GM18498 (cell line): ENCODE results near the gene ATPAF1.

ENCODE experiments used
- ATAC-seq: cut with Tn5 transposase; IDR thresholded peaks from one replicate; pipeline ENCODE4 v1.9.1; 2021; ENCODE audit warnings: mild to moderate bottlenecking, moderate library complexity; ENCODE audit not compliant: unreplicated experiment

The ATPAF1 gene

DNA sequence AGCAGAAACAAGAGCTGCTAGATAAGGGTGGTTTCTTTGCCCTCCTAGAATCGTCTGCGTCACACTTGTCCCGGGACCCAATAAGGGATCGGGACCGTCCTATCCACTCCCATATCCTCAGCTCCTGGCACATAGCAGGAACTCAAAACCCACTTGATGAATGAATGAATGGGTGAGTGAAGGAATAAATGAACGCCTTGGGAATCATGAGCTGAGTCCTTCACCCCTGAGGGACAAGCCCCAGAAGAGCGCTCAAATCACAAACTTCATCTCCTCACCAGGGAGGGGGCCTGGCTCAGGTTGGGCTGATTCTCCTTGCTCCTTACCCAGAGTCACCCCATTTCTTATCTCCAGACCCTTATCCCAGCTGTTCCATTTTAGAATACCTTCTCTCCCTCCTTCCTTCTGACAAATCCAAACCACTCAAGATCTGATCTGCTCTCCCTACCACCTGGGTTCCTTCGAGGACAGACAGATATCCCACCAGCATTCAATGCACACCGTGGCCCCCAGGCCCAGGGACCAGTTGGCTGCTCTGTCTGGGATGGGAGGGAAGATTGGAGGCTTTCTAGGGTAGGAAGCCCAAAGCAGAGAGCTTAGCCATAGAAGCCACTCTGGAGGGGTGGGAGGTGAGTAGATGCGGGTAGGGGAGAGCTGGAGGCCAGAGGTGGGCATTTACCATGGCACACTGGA is 50.9 kb downstream of the ATPAF1 start:
- no peak for ATAC-seq

DNA sequence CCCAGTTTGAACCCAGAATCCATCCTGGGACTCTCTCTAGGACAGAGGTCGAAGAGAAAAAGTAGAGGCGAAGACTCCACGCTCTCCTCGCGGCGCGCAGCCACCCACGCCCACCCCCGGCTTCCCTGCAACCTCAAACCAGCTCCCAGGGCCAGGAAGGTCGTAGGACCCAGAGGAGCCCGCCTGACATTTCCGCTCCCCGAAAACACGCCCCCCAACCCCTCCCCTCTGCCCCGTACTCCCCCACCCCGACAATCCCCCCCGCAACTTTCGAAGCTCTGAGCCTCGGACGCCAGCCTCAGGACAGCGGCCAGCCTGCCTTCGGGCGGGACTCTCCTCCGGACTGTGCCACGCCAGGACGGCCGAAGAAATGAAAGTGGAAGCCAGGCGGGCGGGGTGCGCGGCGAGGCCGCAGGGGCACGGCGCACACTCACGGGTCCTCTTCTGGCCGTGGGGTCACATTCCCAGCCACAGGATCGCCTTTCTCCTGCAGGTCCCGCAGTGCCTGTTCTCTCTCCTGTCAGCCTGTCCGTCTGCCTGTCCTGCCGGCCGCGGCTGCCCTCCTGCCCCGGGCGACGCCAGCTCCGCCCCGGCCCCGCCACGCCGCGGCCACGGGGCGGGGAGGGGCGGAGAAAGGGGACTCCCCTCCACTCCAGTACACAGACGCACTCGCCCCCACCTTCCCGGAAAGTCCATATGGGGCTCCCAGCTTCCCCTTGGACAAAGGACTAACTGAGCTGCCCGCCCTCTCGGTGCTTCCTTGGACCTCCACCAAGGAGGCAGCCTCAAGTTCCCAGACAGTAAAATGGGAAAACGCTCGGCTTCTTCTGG is 51.7 kb downstream of the ATPAF1 start, which contains the start of gene MOB3C:
Gene MOB3C, minus strand, starts transcription at position 535 of the 831 bp plus-strand sequence. CDS start 3,490 bp downstream, outside the sequence.
- peak; percentile 80 for ATAC-seq

DNA sequence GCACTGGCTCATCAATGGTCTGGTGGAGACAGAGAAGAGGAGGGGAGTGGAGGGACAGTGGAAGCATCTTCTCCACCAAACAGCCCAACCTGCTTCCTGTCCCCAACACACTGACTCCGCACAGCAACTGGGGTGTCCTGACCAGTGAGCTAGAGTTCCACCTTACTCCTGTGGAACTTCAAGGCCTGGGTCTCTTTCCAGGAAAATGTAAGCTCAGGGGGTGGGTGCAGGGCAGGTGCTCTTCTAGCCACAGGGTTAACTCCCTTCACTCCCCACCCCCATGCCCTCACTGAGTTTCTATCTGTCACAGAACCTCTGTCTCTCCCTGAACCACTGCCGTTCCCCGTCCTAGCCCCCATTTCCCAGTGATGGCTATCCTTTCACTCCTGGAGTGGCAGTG is 52.4 kb downstream of the ATPAF1 start:
- ATAC-seq: peak; percentile 3

DNA sequence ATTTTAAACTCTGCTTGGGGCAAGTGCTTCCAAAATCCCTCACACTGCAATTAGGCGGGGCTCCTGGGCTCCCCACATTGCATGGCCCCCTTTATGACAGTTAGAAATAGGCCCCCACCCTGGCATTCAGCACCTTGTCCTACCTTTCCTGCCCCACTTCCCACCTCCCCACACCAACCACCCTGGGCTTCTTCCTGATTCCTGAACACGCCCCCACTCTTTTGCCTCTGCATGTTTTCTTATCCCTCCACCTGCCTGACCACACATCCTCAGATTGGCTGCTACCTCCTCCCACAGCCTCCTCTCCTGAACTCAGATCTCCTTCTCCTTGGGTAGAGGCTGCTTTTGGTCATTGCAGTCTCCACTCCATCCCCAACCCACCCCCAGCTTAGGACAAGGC is 53.1 kb downstream of the ATPAF1 start:
- ATAC-seq: no peak

DNA sequence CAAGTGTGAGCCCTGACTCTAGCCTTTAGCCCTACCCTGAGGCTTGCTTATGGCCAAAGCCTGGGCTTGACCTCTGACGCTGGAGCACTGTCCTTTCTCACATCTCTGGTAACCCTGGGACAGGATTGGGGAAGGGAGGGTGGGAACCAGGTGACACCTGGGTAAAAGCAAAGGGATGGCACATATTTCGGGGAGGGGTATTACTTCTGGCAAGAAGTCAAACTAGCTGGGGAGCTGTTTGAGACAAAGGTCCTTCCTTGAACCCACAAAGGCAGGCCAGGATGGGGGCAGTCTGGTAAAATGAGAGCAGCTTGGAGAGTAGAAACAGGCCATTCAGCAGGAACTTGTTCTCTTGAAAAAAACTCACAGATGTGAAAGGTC is 53.6 kb downstream of the ATPAF1 start:
- no peak for ATAC-seq

DNA sequence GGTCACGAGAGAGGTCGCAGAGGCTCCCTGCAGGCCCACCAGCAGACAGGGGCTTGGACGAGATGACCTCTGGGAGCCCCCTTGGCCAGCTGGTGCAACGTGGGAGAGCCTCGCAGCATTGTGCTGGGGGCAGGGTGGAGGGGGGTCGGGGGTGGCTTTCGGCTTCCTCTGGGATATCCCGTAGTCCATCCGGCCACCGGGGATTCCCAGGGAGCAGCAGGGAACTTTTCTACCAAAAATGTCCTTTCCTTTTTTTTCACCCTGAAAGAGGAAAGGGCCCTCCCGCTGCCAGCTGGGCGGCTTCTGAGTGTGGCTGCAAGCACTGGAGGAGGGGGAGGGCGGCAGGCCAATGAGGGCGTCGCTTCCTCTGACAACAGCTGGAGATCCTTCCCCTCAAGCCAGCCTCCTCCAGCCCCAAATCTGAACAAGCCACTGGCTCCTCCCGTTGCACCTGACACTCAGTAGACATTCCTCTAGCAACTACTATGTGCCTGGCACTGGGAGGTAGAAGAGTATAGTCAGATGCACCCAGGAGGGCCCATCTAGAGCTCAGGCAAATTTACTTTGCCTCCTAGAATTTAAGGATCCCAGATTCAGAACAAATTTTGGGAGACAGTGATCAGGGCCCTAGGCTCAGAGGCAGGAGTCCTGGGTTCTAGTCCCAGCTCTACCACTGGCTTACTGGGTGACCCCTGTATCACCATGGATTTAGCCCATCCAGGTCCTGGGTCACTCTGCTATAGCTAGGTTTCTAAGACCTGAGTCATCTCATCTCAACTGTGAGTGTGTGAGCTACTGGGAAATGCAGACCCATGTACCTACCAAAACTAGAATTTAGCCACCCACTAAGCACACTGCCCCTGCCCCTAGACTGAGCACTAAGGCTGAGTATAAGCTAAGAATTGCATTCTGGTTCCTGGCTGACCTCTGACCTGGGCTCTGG is 54.2 kb downstream of the ATPAF1 start:
- ATAC-seq: peak; percentile 38

DNA sequence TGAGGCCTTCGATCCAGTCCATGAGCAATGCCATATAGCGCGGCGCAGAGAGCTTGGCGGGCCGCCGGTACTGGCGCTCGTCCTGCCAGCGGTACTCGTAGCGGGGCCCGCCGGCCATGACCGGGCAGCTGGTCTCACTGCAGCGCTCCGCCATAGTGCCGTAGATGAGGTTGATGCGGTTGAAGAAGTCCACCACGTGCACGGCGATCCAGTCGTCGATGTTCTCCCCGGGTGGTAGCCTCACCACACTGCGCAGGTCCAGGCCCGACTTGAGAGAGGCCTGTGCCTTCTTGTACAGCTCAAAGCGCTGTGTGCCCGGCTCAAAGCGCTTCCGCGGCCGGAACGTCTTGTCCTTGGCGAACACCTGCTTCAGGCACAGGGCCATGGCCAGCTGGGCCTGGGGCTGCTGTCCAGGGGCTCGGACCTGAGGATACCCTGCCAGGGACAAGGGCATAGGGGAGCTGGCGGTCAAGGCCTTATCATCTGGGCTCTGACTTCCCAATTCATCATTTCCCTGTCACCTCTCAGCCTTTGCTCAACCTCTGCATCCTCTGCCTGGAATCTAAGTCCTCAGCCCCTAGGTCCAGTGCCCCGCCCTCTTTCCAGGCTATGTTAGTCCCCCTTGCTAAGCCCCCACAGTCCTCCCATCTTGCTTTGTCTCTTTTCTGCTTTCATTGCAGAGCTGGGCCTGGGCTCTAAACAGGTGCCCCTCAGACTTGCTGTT is 55.1 kb downstream of the ATPAF1 start:
- ATAC-seq: no peak

DNA sequence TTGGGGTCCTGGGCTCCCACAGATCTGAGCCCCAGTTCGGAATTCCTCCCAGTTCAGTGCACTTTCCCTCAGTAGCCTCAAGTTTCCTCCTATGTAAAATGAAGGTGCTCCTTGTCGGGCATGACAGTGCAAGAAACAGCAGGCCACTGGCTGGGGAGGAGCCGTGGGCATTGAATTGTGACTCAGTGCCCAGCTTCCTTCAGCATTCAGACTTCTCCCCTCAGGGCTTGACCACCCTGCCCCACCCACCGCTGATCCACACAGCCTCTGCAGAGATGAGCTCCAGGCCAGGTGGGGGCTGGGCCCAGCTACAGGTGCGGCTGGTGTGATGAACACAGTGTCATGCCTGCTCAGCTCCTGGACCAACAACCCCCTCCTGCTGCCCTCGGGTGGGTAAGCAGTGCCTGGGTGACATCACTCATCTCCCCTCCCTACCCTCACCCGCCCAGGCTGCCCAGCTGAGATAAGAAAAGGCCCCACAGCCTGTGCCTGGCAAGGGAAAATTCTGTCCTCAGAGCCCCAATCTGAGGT is 56.4 kb downstream of the ATPAF1 start:
- ATAC-seq: no peak

DNA sequence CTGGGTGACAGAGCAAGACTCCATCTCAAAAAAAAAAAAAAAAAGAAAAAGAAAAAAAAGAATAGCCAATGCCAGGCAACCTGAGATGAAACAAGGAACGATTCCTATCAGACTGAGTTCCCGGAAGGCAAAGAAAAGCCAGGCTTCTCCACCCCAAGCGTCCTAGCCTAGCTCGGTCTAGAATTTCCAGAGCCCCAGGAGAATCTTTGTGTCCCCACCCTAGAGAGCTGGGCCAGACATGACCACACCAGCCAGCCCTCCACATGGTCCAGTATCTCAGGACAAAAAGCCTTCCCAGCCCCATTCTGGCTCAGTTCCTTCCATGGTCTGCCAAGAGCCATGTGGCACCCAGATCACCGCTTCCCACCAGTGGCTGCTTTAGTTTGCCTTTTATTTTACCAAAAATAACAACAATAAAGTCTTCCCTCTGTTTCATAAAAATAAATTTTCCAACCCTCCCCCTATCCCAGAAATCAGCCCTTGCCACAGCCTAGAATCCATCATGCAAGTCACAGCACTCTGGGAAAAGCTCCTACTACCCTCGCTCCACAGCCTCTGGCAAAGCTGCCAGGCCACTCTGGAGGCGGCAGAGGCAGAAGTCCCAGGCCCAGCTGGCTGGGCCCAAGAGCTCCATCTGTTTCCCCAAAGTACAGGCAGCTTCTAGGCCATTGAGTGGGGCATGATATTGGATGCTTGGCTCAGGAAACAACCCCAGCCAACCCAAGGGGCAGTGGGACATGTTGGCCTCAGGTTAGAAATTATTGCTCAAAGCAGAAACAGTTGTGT is 60.6 kb downstream of the ATPAF1 start:
- no peak for ATAC-seq

DNA sequence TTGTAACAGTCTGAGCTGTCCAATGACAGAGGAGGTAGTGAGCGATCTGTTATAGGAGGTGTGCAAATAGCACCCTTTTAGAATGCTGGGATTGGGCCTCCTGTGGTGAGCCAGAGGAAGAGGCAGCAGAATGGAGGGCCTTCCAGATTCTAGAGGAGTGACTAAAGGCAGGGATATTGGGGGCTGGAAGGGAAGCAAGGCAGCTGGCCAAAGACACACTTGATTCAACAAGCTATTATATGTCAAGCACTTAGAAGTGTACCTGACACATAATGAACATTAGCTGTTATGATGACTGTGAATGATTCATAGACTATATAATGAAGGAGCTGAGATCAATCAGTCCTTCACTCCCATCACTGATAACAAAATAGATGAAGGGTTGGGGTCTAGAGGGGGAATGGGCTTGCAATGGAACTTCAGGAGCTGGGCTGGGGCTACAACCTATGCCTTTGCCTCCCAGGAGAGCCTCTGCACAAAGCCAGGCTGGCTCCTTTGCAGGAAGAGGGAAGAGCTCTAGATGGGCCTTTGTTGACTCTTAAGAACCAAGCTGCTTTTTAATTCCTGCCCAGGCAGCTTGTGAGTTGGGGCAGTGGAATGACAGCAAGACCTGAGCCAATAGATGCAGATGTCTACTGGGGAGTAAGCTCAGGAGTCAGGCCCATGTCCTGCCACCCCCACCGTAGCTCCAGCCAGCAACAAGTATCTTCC is 61.8 kb downstream of the ATPAF1 start:
- ATAC-seq: no peak

DNA sequence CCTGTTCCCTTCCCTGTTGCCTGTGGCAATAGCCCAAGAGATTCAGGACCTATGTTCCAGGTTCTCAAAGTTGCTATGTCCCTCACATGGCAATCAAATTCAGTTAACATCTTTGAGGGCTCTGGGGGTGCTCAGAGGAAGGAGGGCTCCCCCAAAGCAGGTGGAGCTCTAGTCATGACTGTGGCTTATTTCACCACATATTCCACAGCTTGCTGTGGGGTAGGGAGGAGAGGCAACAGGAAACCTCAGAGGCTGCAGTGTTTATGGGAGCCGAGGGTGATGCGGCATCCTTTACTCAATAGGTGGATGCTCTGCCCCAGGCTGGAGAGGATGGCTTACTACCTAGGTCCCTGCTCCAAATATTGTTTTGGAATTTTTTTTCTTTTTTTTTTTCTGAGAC is 62.9 kb downstream of the ATPAF1 start:
- no peak for ATAC-seq

DNA sequence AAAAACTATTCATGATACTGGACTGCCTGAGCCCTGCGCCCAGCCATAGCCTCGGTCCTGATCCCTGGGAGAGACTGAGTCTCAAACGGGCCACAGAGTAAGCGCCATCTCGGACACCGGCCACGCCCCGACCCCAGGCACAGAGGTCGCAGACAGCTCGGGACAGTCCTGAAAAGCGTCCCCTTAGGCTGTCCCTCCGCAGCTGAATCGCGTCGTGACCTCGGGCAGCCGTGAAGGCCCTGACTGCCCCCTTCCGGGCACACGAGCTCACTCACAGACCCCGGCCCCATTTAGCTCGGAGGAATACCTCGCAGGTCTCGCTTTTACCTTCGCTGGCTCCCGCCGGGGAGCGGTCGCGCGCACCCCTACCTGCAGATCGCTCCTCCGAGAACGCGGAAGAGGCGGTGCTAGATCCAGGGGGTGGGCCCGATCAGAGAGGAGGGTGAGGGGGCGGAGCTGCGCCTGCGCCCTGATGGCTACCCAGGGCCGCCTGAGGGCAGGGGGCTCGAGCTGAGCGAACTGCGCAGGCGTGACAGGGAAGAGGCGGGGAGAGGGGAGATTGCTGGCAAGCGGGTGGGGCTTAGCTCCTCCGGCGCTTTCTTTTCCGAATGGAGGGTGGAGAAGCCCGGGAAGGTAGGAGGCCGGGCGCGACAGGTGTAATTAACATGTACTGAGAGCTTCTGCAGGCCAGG is 64.2 kb downstream of the ATPAF1 start, which contains the start of gene MKNK1:
Gene MKNK1, minus strand, starts transcription at position 411 of the 692 bp plus-strand sequence. CDS start 20,941 bp downstream, outside the sequence.
- peak; percentile 96 for ATAC-seq

DNA sequence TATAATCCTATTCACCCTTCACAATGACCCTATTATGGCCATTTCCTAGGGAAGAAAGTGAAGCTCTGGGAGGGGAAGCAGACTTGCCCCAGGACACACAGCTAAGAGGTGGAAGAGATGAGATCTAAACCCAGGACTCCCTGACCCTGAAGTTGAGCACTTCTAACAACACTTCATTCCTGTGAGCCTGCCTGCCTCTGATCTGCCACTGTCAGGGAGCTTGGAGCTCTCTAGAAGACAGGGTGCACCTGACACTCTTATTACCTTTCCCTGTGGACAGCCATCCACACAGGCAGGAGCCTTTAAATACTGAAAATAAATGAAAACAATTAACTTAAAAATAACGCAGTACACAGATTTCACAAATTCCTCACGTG is 64.7 kb downstream of the ATPAF1 start:
- no peak for ATAC-seq

DNA sequence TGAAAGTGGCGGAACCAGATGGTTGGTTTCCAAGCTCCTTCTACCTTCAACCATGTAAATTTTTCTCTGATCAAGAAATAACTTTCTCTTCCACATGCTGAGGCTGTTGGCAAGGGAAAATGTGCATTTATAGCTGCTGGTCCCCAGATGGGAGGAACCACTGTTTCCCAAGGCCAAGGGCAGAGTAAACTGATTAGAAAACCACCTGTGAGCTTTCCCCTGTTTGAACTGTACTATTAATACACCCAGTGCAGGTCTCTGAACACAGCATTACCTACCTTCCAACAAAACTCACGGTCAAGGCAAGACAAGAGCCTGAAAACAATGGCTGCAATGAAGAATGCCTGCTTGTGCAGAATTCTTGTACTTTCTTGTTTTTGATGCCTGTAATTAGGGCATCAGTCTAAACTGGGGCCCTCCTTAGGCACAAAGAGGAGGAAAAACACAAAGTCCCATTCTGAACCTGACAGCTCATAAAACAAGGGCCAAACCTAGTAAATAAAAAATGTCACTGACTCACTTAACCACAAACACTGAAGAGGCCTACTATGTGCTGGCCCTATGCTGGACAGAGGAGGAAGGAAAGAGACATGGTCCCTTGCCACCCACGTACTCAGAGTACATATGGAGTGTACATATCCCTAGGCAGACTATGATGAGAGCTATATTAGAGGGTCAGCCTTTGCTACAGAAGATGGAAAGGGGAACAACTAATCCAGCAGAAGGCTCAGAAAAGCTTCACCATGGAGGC is 66.7 kb downstream of the ATPAF1 start:
- ATAC-seq: no peak

DNA sequence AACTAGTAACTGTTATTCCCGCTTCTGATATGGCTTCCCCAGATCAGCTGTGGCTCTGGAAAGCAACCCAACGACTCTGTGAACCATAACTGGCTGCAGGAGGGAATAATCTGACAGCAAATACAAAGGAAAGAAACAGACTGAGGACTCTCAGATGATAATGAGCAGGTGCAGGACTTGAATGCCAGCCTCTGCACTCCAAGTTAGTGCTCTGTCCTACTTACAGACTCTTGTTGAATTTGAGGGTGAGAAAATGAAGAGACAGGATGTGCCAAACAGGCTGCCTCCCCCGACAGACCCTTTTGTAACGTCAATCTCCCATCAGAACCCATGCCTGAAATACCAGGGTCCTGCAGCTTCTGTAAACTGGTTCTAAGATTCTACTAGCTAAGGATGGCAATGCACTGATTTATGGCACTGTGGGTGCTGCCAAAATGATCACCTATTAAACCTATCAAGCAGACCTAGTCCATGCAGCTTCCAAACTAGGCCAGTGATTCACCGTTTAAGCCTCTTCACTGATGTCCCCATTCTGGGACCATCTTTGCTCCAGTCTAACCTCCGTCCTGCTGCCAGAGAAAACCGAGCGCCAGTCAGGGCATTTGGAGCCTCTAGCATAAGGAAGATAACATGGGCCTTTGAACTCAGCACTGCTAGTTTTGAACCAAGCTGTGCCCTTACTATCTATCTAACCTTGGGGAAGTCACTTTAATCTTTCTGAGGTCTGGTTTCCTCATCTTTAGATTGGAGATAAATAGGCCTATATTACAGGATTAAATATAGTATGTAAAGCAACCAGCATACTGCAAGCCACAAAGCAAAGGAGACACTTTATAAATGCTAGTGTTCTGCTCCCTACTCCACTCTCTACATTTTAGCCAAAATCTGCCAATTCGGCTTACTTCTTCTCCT is 68.8 kb downstream of the ATPAF1 start:
- no peak for ATAC-seq

DNA sequence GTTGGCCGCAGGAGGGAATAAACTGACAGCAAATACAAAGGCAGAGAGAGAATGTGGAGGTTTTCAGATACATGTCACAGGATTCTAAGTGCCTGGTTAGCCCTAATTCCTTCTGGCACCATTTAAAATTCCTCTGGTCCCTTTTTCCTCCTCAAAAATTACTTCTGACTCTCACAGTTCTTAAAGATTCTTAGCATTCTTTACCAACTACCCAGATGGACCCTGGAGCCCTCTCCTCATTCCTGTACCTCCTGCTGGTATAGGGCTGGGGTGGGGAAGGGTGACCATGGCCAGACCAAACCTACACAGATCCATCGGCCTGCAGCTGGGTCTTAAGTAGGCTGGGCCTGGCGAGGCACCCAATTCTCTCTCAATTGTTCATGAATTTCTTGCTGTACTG is 71.3 kb downstream of the ATPAF1 start:
- no peak for ATAC-seq
